H1 (cell line): Measurements from ENCODE around the gene PIGC. TPM values are rescaled to one million over a fixed set of nuclear protein-coding genes. Genes with fewer than 3 reads are reported as not detected.

Experiments used
- CTCF ChIA-PET: fragments of 300-600 bp; sonication (Branson Sonifier 250); formaldehyde crosslinking; loops from one replicate; lab custom pipeline; 2021; ENCODE audit not compliant: partially characterized antibody; lab: Charles Lee
- POLR2A ChIA-PET: fragments of 300-600 bp; sonication (Branson Sonifier 250); formaldehyde crosslinking; loops from one replicate; lab custom pipeline; 2021; ENCODE audit warnings: inconsistent platforms; ENCODE audit not compliant: partially characterized antibody; lab: Charles Lee
- DNase-seq, 2 experiments: peaks; one replicate each; pipeline versions ENCODE4 v3.0.0 to v3.0.0-alpha.2; 2010 to 2022; ENCODE audit warnings: low spot score in 2 of 2, low read depth in 1 of 2, mixed read lengths in 1 of 2
- FAIRE-seq: peaks from 2 replicates; lab custom pipeline; 2011; peaks lifted over from hg19 to GRCh38; lab: Jason Lieb, UNC
- H2AFZ ChIP-seq: 2 replicates; pipeline ENCODE4 v1.8.1; 2012; ENCODE audit warnings: low read length, inconsistent platforms
- H2AK5ac ChIP-seq: 2 replicates; pipeline ENCODE4 v1.6.1; 2013; ENCODE audit warnings: low read depth, low read length
- H2BK120ac ChIP-seq: replicated peaks from 2 replicates; pipeline ENCODE3; 2013; ENCODE audit warnings: low read depth, low read length, inconsistent platforms
- H2BK12ac ChIP-seq: 2 replicates; pipeline ENCODE4 v1.6.1; 2013; ENCODE audit warnings: low read depth, low read length
- H2BK15ac ChIP-seq: 2 replicates; pipeline ENCODE4 v1.6.1; 2013; ENCODE audit warnings: low read length
- H2BK20ac ChIP-seq: 2 replicates; pipeline ENCODE4 v1.6.1; 2013; ENCODE audit warnings: low read length
- H2BK5ac ChIP-seq: 2 replicates; pipeline ENCODE4 v1.6.1; 2013; ENCODE audit warnings: low read depth, low read length
- H3K14ac ChIP-seq: 2 replicates; pipeline ENCODE4 v1.6.1; 2013; ENCODE audit warnings: inconsistent platforms; ENCODE audit not compliant: insufficient read length
- H3K18ac ChIP-seq: 2 replicates; pipeline ENCODE4 v1.6.1; 2013; ENCODE audit warnings: low read length; ENCODE audit errors: extremely low read depth
- H3K23ac ChIP-seq: 2 replicates; pipeline ENCODE4 v1.6.1; 2013; ENCODE audit warnings: inconsistent platforms; ENCODE audit not compliant: insufficient read length
- H3K23me2 ChIP-seq: 2 replicates; pipeline ENCODE4 v1.6.1; 2013; ENCODE audit warnings: low read depth, low read length
- H3K27ac ChIP-seq: 2 replicates; pipeline ENCODE4 v1.6.1; 2011; ENCODE audit warnings: low read depth, low read length, inconsistent platforms
- H3K27me3 ChIP-seq, 4 experiments: replicated peaks in 1 of 4; 1 replicate in 1 of 4; 2 replicates in 3 of 4; pipeline versions ENCODE4 v1.6.1 to v1.8.1; 2011 to 2013; ENCODE audit warnings: low read length in 3 of 4, mild to moderate bottlenecking in 3 of 4, inconsistent platforms in 2 of 4, mixed read lengths in 2 of 4, moderate library complexity in 1 of 4; ENCODE audit not compliant: control insufficient read depth in 3 of 4, insufficient read depth in 3 of 4; ENCODE audit errors: extremely low read depth in 1 of 4
- H3K36me3 ChIP-seq, 4 experiments: 2 replicates each; pipeline versions ENCODE4 v1.6.1 to v1.8.1; 2011 to 2013; ENCODE audit warnings: mild to moderate bottlenecking in 4 of 4, low read length in 3 of 4, moderate library complexity in 2 of 4, control low read depth in 1 of 4, inconsistent platforms in 1 of 4; ENCODE audit not compliant: insufficient read depth in 4 of 4, control insufficient read depth in 2 of 4
- H3K4ac ChIP-seq: replicated peaks from 2 replicates; pipeline ENCODE3; 2013; ENCODE audit warnings: low read length, low read depth, mixed read lengths, inconsistent platforms; ENCODE audit not compliant: insufficient read length
- H3K4me1 ChIP-seq, 4 experiments: replicated peaks in 1 of 4; 1 replicate in 1 of 4; 2 replicates in 3 of 4; pipeline versions ENCODE4 v1.6.1 to v1.8.1; 2011 to 2013; ENCODE audit warnings: low read length in 3 of 4, inconsistent platforms in 2 of 4, mixed read lengths in 1 of 4; ENCODE audit not compliant: insufficient read depth in 4 of 4, control insufficient read depth in 3 of 4
- H3K4me2 ChIP-seq, 2 experiments: 2 replicates each; pipeline versions ENCODE4 v1.6.1 to v1.8.1; 2011 to 2013; ENCODE audit warnings: low read depth in 2 of 2, low read length in 2 of 2, control low read depth in 1 of 2, inconsistent platforms in 1 of 2, mild to moderate bottlenecking in 1 of 2; ENCODE audit not compliant: insufficient read depth in 1 of 2
- H3K4me3 ChIP-seq, 4 experiments: fragments of 200-600, 300-600 bp in 1 of 4; sonication (generic), shearing (Covaris generic), sonication (Bioruptor Twin) in 1 of 4; 2 replicates each; pipeline versions ENCODE4 v1.5.1 to v1.8.1; 2011 to 2016; ENCODE audit warnings: low read length in 4 of 4, low read depth in 3 of 4, control low read depth in 2 of 4, inconsistent platforms in 2 of 4, mild to moderate bottlenecking in 2 of 4, mixed read lengths in 1 of 4, moderate library complexity in 1 of 4; ENCODE audit not compliant: insufficient read depth in 2 of 4; ENCODE audit errors: extremely low read depth in 1 of 4
- H3K56ac ChIP-seq: replicated peaks from 2 replicates; pipeline ENCODE3; 2013; ENCODE audit warnings: low read depth, mild to moderate bottlenecking, mixed read lengths, low read length, inconsistent platforms; ENCODE audit not compliant: insufficient read length
- H3K79me1 ChIP-seq: 2 replicates; pipeline ENCODE4 v1.6.1; 2013; ENCODE audit warnings: low read depth, low read length, control low read depth
- H3K79me2 ChIP-seq, 2 experiments: 2 replicates each; pipeline versions ENCODE4 v1.6.1 to v1.8.1; 2012 to 2013; ENCODE audit warnings: low read length in 2 of 2, mild to moderate bottlenecking in 2 of 2, inconsistent platforms in 1 of 2; ENCODE audit not compliant: insufficient read depth in 2 of 2, control insufficient read depth in 1 of 2
- H3K9ac ChIP-seq, 4 experiments: replicated peaks in 1 of 4; 1 replicate in 1 of 4; 2 replicates in 3 of 4; pipeline versions ENCODE4 v1.6.1 to v1.8.1; 2011 to 2013; ENCODE audit warnings: low read depth in 3 of 4, low read length in 3 of 4, control low read depth in 2 of 4, mild to moderate bottlenecking in 2 of 4, moderate library complexity in 2 of 4, inconsistent platforms in 1 of 4; ENCODE audit errors: extremely low read depth in 1 of 4
- H3K9me3 ChIP-seq, 2 experiments: 2 replicates each; pipeline versions ENCODE4 v1.6.1 to v1.8.1; 2012 to 2013; ENCODE audit warnings: mild to moderate bottlenecking in 2 of 2, moderate library complexity in 2 of 2, control low read depth in 1 of 2, inconsistent platforms in 1 of 2, low read depth in 1 of 2, low read length in 1 of 2, mixed read lengths in 1 of 2; ENCODE audit not compliant: insufficient read depth in 2 of 2
- H4K20me1 ChIP-seq, 2 experiments: replicated peaks in 1 of 2; 2 replicates each; pipeline versions ENCODE3 to v1.8.1; 2011 to 2013; ENCODE audit warnings: inconsistent platforms in 2 of 2, low read length in 2 of 2, mild to moderate bottlenecking in 1 of 2; ENCODE audit not compliant: insufficient read depth in 2 of 2, control insufficient read depth in 1 of 2
- H4K5ac ChIP-seq: 2 replicates; pipeline ENCODE4 v1.6.1; 2013; ENCODE audit warnings: low read length, low read depth, mixed read lengths, inconsistent platforms; ENCODE audit not compliant: insufficient read length
- H4K8ac ChIP-seq: 2 replicates; pipeline ENCODE4 v1.8.0; 2013; ENCODE audit warnings: mild to moderate bottlenecking, moderate library complexity, low read length, inconsistent platforms; ENCODE audit not compliant: insufficient read depth; ENCODE audit errors: extremely low read depth
- H4K91ac ChIP-seq: replicated peaks from 2 replicates; pipeline ENCODE3; 2013; ENCODE audit warnings: low read length, mixed read lengths, inconsistent platforms; ENCODE audit not compliant: insufficient read length
- HDAC2 ChIP-seq, 2 experiments: fragments of 300-600 bp in 1 of 2; sonication (generic) in 1 of 2; IDR thresholded peaks; 2 replicates each; pipeline ENCODE4 v1.6.1; 2011 to 2012; ENCODE audit warnings: low read depth in 2 of 2, low read length in 2 of 2, mild to moderate bottlenecking in 2 of 2, moderate library complexity in 2 of 2, borderline replicate concordance in 1 of 2, inconsistent platforms in 1 of 2
- polyA plus RNA-seq, 7 experiments: library from polyadenylated mRNA; depleted of rRNA in 3 of 7; stranded (reverse) in 5 of 7; unstranded in 2 of 7; fragments of >200 nt in 5 of 7; fragments of 200-250 nt in 2 of 7; gene quantifications; 1 replicate in 5 of 7; 2 replicates in 1 of 7; 4 replicates in 1 of 7; pipeline versions ENCODE4 v1.2.1 to v1.2.3, GENCODE V29; 2011 to 2013; ENCODE audit warnings: missing spikeins in 2 of 7, mixed read lengths in 2 of 7
- total RNA-seq: library from RNA; stranded (reverse); fragmentation: NEBNext Ultra II Directional; extraction: Animal tissue kit (Norgen Biotek cat#: 25700); gene quantifications from 2 replicates; pipeline ENCODE4 v1.2.1, GENCODE V29; 2021

Gene PIGC
- total and polyA plus RNA-seq, 2 of the 8 experiments (the other 6 are each of a cell fraction or from before 2014, with no cell fraction given) = 21.0 to 39.3 TPM

DNA sequence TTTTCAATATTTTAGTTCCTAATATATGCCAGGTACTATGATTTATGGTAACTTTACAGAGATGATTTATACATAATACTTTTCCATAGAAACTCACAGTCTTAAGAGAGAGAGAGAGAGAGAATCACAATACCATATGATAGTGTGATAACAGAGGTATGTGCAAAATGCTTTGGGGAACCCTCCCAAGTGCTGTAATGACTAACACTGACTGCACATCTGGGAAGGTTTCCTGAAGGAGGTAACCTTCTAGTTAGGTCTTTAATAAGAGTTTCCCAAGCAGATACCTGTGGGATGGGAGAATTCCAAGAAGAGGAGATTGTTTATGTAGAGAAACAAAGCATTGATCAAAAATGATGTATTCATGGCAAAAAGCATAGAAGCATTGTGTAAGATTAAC lies 34.6 kb upstream of the PIGC start:
- Histone ChIP-seq H4K20me1 (no peaks in the 10 kb centered on the region), H4K8ac (no peak overlapping the region), H3K79me1 (no peaks in the 10 kb centered on the region), H3K14ac (no peak overlapping the region), H3K4me3 (no peak overlapping the region), H3K56ac (no peak overlapping the region), H3K4me2 (no peak overlapping the region), H2BK5ac (no peak overlapping the region), H4K5ac (no peak overlapping the region), H3K36me3 (no peaks in the 10 kb centered on the region), H2AFZ (no peak overlapping the region), H2BK120ac (no peak overlapping the region), H3K27me3 (no peaks in the 10 kb centered on the region), H3K18ac (no peak overlapping the region), H2AK5ac (no peak overlapping the region), H2BK20ac (no peak overlapping the region), H2BK12ac (no peak overlapping the region), H4K91ac (no peak overlapping the region), H2BK15ac (no peak overlapping the region), H3K4ac (no peak overlapping the region), H3K23me2 (no peaks in the 10 kb centered on the region), H3K23ac (no peak overlapping the region), H3K79me2 (no peaks in the 10 kb centered on the region), H3K9me3 (no peaks in the 10 kb centered on the region), H3K9ac (no peak overlapping the region), H3K27ac (no peak overlapping the region), H3K4me1 (no peaks in the 10 kb centered on the region; a peak in 1 of 7 replicates)
- POLR2A ChIA-PET = no interaction called here
- DNase-seq (no peak), FAIRE-seq (no peak)
- CTCF ChIA-PET = no interaction called here
- no peak for TF ChIP-seq HDAC2 (IDR thresholded peaks at IDR 0.05; ENCODE audit: borderline replicate concordance in 1 of 2, low read depth in 2 of 2, low read length in 2 of 2)
